Measurements from ENCODE around the gene WNK2.
"Not testable (repeated sequence)": the region's sequence is repeated elsewhere in the genome, so short reads cannot be mapped to it uniquely, and the experiment has no call there.

WNK2 gene

DNA sequence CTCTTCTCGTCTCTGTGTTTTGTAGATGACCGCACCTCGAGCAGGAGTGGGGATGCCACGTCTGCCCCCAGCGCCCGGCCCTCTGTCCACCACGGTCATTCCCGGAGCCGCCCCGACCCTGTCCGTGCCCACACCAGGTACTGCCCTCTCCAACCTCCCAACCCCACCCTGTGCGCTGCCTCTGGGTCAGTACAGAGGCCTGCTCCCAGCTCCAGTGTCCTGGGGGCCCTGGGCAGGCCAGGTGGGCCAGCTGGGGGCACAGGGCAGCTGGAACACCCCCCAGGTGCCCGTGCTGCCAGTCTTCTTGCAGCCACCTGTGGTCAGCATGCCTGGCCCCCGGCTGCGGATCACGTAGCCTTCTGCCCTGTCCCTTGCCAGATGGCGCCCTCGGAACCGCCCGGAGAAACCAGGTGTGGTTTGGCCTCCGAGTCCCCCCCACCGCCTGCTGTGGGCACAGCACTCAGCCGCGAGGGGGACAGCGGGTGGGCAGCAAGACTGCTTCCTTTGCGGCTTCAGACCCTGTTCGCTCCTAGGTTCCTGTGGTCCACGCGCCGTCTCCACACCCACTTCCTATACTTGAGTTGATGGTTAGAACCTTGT lies 133.7 kb downstream of the WNK2 start:
- FAIRE-seq (no peak), DNase-seq (ENCODE audit: insufficient read length, low spot score) (no peak)

DNA sequence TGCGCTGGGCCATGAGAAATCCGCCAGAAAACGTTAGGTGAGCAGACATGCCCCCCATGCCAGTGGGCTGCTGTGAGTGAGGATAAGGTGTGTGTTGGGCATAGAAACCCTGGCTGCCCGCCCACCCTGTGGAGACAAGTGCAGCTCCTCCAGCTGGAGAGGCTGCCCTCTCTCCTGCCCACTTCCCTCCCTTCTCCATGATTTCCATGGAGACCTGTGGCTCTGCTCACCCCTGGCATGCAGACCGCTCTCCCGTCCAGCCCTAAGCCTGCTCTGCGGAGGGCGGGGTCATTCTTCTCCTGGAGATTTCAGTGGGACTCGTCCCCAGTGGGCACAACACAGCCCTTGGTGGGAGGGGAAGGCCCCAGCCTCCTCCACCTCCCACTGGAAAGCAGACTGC lies 134.5 kb downstream of the WNK2 start:
- FAIRE-seq (no peak), DNase-seq (ENCODE audit: insufficient read length, low spot score) (no peak)
- no peak for TF ChIP-seq POLR2A (IDR thresholded peaks at IDR 0.05; ENCODE audit: low read depth, low read length)

More for the DNA sequence above, 133.7 kb downstream of the WNK2 start:
- no peak for TF ChIP-seq POLR2A (IDR thresholded peaks at IDR 0.05; ENCODE audit: low read depth, low read length)

DNA sequence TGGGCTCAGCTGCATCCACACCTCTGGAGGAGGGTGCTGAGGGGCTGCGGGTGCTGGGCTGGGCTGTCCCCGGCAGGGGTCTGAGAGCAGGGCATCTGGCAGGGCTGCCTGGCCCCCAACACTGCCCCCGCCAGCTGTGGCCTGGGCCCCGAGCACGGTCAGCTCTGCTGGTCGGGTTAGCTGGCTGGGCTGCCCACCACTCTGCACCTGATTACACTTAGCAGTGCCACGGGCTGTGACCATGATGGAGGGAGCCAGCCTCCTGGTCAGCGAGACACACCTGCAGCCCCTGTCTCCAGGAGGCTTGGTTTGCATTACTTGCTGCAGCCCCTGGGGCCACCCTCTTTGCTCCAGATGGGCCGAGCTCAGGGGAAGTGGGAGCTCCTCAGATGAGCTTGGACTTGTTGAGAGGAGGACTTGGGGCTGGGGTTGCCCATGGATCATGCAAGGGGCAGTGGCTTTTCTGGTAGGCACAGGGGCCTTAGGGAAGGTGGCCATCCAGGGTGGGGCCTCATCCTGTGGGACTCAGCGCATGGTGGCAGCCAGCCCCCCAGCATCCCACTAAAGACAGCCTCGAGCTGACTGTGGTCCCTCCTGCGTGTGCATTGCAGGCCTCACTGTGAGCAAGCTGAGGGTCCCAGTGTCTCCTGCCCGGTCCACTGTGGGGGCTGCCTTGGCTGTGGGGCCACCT lies 135.5 kb downstream of the WNK2 start:
- FAIRE-seq (no peak), DNase-seq (ENCODE audit: insufficient read length, low spot score) (no peak)
- TF ChIP-seq POLR2A (IDR thresholded peaks at IDR 0.05; ENCODE audit: low read depth, low read length): no peak

DNA sequence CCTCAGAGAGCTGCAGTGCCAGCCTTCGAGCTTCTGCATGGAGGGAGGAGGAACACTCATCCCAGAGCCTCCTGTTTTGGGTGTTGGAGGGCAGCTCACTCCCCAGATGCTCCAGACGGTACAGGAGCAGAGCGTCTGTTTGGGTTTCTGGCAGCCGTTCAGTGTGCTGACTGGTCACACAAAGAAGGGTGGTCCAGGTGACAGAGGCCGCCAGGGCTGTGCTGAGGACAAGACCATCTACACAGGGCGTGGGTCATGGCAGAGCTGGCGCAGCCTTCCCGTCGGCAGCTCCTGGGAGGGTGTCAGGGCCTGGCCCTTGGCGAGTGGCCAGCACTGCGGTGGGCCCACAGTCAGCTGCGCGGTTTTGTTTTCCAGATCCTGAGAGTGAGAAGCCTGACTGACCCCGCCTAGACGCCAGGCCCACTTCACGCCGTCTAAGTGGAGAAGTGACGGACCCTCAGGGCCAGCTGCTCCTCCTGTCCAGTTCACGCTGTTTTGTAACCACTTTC lies 136.1 kb downstream of the WNK2 start:
- DNase-seq (ENCODE audit: insufficient read length, low spot score) (no peak), FAIRE-seq (no peak)
- TF ChIP-seq POLR2A (IDR thresholded peaks at IDR 0.05; ENCODE audit: low read depth, low read length): no peak

DNA sequence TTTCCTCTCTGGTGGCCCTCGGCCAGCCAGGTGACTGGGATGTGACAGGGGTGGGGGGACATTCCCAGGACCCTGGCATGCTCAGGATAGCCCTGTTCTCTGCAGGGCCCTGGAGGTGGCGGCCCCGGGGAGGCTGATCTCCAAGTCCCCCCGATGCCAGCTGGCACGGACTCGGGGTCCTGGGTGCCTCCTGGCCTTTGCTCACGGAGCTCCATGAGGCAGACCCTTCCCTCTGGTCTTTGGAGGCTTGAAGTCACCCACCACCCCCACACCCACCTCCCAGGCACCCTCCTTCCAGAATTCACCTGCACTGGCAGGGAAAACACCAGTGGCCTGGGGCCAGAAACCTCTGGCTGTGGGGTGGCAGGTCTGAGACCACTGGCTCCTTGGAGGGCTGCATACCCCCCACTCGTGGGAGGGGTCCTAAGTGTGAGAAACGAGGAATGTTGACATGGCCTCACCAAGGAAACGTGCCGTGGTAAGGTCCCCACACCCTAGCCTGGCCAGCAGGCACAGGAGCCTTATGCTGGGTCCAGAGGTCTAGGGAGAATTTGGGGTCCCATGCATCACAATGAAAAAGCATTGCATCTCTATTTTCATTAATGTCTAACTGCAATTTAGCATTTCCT lies 136.8 kb downstream of the WNK2 start:
- FAIRE-seq: no peak

DNA sequence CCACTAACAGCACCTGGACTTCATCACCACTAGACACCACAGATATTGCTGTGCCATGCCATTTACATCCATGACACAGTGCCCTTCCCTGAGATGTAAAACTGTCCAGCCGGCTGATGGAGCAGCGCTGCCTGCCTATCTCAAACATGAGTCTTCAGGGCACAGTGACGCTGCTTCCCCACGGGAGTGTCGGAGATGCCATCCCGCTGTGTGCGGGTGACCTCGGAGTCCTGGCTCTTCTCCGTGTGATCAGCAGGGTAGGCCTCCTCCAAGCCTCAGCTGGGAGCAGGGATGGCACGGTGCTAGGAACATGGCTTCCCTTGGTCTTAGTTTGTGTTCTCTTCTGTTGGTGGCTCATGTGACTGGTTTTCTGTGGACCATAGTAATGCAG lies 137.3 kb downstream of the WNK2 start:
- FAIRE-seq (no peak), DNase-seq (ENCODE audit: insufficient read length, low spot score) (no peak)
- no peak for TF ChIP-seq POLR2A (IDR thresholded peaks at IDR 0.05; ENCODE audit: low read depth, low read length)

More for the DNA sequence above, 136.8 kb downstream of the WNK2 start:
- no peak for TF ChIP-seq POLR2A (IDR thresholded peaks at IDR 0.05; ENCODE audit: low read depth, low read length)
- DNase-seq (ENCODE audit: insufficient read length, low spot score): no peak

DNA sequence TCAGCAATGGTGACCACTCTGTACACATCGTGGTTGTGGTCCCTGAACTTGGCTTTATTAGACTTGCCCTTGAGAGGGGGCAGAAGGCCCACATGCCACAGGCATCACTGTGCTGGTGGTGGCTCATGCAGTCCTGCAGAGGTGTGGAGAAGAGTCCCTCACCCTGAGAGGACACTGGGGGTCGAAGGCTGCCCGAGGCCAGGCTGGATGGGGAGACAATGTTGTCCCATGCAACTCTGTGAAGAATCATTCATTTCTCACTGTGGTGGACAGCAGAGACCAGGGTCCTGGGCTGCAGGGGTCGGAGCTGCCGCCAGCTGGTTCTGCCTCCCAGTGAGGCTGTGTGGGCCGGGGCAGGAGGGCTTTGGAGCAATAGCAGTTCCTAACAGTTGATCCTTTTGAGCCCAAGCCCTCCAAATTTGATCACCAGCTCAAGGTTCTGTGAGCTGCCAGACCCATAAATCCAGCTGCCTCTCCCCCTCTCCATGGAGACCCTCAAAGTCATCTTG lies 139.6 kb downstream of the WNK2 start:
- FAIRE-seq; DNase-seq (ENCODE audit: insufficient read length, low spot score): not testable (repeated sequence)

DNA sequence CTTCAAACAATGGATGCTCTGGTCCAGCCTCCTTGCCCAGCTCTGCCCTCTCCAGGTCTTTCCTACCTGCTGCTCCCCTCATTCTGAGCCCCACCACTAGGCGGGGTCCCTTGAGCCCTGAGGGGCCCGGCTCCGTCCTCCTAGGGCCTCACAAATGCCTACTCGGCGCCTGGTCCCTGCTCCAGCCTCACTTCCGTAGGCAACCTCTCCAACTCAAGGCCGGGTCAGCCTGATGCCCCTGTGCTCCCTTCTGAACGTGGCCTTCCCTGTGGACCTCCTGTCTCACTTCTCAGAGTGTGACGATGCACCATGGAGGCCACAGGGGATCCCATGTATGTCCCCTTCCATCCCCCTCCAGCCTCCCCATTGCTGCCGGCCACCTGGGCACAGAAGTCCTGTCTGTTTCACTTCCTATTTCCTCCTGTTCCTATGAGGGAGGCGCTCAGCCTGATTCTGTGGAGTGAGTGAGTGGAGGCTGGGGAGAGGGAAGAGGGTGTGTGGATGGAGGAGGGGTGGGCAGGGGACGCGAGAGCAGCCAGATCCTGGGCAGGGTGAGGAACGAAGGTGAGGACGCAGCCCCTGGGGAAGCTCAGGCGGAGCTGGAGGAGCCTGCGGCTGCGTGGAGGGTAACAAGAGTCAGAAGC lies 140.4 kb downstream of the WNK2 start:
- no peak for DNase-seq (ENCODE audit: insufficient read length, low spot score)
- no peak for FAIRE-seq
- no peak for TF ChIP-seq POLR2A (IDR thresholded peaks at IDR 0.05; ENCODE audit: low read depth, low read length)

DNA sequence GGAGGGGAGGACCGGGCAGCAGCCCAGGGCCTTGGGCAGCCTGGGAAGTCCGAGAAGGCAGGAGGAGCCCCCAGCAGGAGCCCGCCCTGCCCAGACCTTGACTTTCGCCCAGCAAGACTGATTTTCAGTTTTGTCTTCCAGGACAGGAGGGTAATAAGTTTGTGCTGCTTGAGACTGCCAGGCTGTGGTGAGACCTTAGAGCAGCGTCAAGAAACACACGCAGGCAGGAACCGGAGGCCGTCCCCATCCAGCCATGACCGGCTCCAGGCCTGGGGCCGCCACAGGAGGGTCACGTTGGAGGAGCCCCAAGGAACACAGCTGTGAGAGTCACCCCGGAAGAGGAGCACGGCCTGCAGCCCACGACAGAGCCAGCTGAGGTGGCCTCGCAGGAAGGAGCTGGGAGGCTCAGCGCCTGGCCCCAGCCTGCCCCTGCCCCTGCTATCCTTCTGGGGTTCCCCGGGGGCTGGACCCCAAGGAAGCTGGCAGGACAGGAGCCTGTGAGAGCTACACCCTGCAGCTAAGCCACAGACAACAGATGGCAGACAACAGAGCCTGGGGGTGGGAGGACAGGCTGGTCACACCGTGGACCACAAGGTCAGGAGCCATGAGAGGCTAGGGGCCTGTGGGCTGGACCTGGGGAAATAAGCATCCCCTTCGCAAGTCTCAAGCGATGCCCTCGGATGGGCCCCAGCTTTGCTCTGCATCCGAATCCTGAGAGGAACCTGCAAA lies 141.5 kb downstream of the WNK2 start:
- DNase-seq (ENCODE audit: insufficient read length, low spot score): no peak
- FAIRE-seq: no peak
- TF ChIP-seq POLR2A (IDR thresholded peaks at IDR 0.05; ENCODE audit: low read depth, low read length): no peak

DNA sequence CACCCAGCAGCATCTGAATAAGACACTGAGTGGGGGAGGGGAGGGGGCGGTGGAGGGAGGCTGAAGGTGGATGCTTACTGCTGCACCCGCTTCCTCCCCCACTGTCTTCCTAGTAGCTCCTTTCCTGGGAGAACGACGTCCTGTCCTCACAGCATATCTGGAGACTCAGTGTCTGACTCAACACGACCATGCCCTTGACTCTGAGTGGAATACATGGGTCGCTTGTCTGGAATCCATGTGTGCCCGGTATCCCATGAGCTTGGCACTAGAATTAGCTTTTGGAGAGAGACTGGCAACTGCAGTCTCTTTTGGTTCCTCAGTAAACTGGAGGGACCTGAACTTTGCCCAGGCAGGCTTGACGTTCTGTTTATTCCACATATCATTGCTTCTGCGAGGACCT lies 142.1 kb downstream of the WNK2 start:
- DNase-seq (ENCODE audit: insufficient read length, low spot score) (no peak), FAIRE-seq (no peak)
- no peak for TF ChIP-seq POLR2A (IDR thresholded peaks at IDR 0.05; ENCODE audit: low read depth, low read length)

DNA sequence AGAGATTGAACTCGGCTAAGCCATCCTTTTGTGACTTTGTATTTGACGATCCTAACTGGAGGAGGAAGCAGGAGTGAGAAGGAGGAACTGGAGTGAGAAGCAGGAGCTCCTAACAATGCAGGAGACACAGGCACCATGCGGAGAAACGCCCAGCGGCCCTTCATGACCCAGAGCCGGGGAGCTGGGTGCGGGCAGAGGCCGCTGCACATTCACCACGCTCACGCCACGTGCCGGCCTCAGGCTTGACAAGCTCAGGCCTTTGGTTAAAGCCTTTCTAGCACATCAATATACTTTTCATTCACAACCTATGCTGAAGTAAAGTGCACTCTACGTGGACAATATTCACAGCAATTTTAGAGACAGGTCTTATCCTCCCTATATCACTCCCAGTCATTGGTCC lies 142.7 kb downstream of the WNK2 start:
- TF ChIP-seq POLR2A (IDR thresholded peaks at IDR 0.05; ENCODE audit: low read depth, low read length): no peak
- no peak for DNase-seq (ENCODE audit: insufficient read length, low spot score)
- no peak for FAIRE-seq

DNA sequence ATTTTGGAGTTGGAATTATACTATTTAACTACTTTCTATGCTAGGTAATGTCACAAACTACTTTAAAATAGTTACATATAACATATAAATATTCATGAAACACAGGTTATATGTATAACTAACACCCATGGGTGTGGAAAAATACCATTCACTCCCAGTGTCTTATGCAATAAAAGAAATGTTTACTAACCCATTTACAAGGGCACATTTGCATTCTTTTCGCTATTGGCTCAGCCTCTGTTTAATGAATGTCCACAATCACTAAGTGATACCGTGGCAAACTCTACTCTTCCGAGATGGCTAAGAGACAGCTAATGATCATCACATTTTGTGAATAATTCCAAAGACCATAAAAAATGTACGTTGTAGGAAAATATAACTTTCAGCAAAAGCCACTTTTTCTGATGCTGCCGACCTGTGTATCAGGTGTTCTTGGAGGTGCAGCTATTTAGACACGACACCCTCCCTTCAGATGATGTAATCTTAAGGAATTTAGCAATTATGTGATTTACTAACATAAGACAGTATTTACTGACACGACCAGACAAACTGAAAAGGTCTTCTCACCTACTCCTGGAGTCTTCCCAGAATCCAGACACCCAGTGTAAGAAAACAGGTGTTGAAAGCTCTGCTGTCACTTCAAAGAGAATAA lies 145.8 kb downstream of the WNK2 start:
- FAIRE-seq: no peak
- no peak for DNase-seq (ENCODE audit: insufficient read length, low spot score)
- TF ChIP-seq POLR2A (IDR thresholded peaks at IDR 0.05; ENCODE audit: low read depth, low read length): no peak

DNA sequence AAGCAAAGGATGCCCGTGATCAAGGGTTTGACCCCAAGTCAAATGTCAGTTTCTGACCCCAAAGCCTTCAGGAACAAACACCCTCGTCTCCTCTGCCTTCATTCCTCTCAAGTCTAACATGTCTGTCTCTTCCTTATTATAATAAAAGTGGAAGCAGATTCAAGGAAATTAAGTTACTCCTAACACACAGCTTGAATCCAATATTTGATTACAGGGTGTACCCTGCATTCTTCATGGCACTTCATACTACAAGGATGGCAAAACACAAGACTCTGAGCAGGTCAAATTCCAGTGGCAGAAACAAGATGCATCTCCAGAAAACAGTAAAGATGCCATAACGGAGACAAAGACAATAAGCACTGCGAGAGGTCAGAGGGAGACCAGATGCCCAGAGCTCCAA lies 148.4 kb downstream of the WNK2 start:
- no peak for TF ChIP-seq POLR2A (IDR thresholded peaks at IDR 0.05; ENCODE audit: low read depth, low read length)
- no peak for DNase-seq (ENCODE audit: insufficient read length, low spot score)
- no peak for FAIRE-seq
